Smooth muscle cell of the brain vasculature (primary cell): ENCODE measurements around the gene LRTM1.

Experiments
- DNase-seq: peaks from one replicate; pipeline ENCODE4 v3.0.0-alpha.2; 2012; ENCODE audit warnings: low read depth, low spot score

Gene LRTM1

DNA sequence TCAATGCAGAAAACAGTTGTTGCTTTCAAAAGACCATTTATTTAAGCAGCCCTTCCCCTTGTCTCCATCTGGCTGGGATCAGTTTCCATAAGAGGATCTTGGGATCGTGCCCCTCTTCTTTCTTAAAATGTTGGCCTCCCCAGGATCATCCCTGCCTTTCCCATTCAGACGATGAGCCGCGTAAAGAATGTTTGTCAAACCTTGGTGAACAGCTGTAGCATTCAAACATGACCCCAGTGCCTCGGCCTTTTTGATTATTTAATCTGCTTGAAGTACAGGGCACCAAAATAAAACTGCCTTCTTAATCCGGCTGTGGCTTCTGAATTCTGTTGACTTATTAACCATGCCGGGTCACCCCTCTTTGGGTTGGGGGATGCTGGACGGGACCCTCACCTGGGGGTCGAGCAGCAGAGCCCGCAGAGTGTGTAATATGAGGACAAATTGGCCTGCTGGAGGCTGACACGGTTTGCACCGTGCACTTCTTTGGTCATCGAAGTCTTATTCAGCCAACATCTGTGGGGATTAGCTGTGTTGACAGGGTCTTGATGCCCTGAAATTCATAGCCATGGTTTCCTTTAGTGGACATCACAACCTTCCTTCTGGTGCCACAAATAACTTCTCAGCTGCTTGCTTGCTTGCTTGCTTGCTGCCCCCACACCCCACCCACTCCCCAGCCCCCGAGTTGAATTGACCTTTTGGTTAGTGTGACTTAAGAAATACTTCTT lies at the start of gene LRTM1:
Gene LRTM1, minus strand, starts transcription at position 14 of the 725 bp plus-strand sequence. CDS start 148 bp downstream, outside the sequence.
- no peak for DNase-seq

DNA sequence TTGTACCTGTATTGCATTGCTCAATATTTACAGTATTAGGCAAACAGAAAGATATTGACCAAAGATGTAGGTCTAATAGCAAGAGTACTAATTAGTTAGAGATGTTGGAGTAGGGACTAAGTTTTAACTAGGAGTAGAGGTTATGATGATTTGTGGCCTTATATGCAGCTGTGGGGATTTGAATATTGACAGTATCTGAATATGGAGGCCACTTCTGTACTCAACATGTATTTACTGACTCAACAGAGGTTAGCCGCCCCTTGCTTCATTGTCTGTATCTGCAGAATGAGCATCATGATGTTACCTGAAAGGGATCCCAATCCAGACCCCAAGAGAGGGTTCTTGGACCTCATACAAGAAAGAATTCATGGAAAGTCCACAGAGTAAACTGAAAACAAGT lies 49.6 kb upstream of the LRTM1 start:
- DNase-seq, result no peak

GRCh38 chr3:54970895-54971294 lies 43.0 kb upstream of the LRTM1 start:
- DNase-seq, result no peak

DNA sequence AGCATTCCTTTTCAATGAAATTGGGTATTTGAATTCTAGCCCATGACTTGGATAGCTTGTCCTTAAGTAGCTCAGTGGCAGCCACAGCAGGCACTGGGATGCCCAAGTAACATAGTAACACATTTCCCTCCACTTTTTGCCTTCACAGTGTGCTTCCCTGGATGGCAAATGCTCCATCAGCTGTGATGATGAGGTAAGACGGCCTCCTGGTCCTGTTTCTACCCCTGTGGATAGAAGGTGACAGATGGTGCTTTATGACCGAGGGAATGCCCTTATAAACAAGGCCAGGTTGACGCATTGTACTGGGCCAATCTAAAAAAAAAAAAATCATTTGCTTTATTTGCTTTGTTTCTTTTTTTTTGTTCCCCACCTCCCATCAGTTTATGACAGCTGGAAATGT lies 41.8 kb upstream of the LRTM1 start:
- no peak for DNase-seq

DNA sequence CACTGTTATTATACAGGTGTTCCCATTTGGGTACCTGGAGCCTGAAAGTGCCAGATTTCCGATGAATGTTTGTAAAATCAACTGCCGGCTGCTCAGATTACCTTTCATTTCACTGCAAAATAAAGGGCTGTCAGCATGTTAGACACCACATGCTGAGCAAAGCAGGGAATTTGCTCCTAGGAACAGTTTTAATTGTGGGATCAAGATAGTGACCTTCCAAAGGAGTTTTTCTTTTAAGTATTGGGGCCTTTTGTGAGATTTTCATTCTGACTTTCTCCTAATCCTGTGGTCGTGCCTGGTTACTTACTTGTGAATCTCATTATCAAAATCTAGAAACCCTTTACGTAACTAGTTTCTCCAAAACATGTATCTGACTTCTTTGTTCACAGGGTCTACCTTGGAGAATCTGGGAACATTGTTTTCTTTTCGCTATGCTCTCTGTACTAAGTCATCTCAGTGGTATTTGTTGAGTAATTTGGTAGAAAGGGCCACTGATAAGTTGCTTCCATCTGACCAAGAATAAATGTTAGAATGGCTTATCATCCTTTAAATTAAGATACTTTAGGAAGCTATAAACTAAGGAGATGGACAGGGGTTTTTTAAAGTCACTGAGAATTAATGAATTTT lies 40.8 kb upstream of the LRTM1 start:
- DNase-seq, result no peak

- DNase-seq, result no peak
Observed at GRCh38 chr3:54967731-54968161, 39.9 kb upstream of the LRTM1 start.

- DNase-seq, result no peak
Observed at GRCh38 chr3:54966979-54967378, 39.1 kb upstream of the LRTM1 start.

- no peak for DNase-seq
Observed at GRCh38 chr3:54965746-54966145, 37.9 kb upstream of the LRTM1 start.

- no peak for DNase-seq
Observed at GRCh38 chr3:54964081-54964480, 36.2 kb upstream of the LRTM1 start.

DNA sequence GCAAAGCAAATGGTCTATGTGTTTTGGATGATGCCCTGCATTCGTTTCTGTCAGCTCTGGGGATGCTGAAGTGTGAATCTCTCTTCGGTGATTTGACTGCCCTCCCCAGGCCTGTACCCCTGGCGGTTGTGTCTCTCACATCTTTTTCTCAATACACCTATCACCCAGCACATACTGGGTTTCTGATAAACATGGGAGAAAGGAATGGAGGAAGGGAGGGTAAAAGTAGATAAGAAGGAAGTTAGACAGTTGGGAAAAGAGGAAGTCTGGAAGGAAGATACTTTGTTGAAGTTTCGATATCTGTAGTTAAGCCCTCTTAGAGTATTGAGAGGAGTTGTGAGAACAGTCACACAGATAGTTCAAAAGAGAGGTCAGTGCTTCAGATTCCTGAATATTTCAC lies 35.8 kb upstream of the LRTM1 start:
- no peak for DNase-seq

DNA sequence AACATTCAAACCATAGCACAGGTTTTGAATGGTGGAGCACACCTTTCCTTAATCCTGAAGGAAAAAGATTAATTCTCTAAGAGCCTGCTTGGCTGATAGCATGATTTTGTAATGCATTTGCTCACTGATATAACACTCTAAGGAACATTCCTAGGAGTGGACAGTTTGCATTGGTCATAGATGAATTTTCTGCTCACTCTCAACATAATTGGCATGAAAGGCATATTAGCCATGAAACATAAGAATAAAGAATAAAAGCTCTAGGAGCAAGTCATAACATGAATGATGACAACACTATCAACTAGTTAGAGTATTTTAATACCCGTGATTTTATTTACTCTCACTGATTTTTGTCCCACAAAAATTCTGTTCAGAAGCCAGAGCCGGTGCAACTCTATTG lies 34.3 kb upstream of the LRTM1 start:
- DNase-seq, result no peak

GRCh38 chr3:54960701-54961100 lies 32.8 kb upstream of the LRTM1 start:
- DNase-seq, result no peak

DNA sequence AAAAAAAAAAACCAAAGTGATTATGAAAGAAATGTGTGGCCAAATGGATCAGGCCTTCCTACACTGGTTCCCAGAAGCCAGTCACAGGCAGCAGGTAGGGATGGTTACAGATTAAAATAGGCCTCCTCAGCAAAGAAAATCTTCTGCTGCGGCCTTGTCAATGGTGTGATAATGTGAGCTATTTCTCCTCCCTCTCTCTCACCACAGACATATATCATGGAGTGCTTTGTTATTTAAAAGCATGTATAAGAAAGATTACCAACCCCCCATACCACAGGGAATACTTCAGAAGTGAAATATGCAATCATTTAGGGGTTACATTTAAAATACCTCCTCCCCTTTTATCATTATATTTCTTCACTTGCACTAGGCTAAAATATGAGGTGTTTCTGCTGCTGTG lies 32.2 kb upstream of the LRTM1 start:
- no peak for DNase-seq

DNA sequence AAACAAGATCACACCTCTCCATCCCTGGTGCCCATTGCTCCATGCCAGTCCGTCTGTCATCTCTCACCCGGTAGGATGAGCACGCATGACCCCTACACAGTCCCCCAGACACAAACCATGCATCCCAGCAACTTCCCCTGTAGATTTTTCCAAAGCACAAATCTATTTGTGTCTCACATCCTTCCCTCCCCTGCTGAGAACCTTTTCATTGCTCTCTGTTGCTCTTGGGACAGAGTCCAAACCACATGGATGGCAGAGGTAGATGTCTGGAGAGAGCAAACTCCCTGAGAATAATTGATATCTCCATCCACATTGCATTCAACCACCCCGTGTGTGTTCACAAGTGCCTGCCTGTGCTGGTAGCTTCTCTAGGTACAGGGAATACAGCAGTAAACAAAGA lies 29.9 kb upstream of the LRTM1 start:
- no peak for DNase-seq

- no peak for DNase-seq
Observed at GRCh38 chr3:54955941-54956340, 28.1 kb upstream of the LRTM1 start.

GRCh38 chr3:54955496-54955895 lies 27.6 kb upstream of the LRTM1 start:
- DNase-seq, result no peak

DNA sequence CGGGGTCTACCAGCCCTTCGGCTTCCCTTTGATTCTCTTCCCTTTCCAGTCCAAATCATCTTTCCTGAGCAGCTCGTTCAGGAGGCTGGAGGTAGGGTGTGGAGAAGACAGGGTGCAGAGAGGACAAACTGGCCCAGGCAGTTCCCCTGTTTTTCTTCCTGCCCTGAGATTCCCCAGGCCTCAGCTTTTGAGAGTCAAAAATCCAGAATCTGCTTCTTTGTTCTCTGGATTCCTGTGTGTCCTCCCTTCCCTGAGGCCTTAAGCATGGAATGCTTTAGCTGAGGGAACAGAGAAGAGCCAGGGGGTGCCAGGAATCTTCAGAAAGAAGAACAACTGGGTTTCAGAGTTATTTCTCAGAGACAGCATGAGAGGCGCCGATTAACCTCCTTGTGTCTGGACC lies 26.7 kb upstream of the LRTM1 start:
- DNase-seq, result no peak

GRCh38 chr3:54954022-54954421 lies 26.2 kb upstream of the LRTM1 start:
- DNase-seq, result no peak

DNA sequence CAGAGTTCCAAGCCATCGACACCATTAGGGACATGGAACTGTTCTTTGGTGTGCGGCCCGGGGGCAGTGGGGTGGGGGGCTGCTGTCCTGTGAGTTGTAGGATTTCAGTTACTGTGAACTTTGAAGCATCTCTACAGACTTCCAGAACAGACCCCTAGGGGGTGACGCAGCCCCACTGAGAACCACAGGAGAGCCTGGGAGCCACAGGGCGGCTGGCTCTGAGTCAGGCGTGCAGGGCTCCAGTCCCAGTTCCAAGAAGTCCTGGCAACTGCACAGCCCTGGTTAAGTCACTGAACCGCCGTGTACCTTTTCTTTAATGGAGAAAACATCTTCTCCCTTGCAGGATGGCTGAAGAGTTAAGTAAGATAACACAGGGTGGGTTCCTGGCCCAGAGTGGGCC lies 23.5 kb upstream of the LRTM1 start:
- peak; percentile 69 for DNase-seq

GRCh38 chr3:54950391-54951003 lies 22.6 kb upstream of the LRTM1 start:
- DNase-seq, result no peak

- DNase-seq, result no peak
Observed at GRCh38 chr3:54949491-54950044, 21.7 kb upstream of the LRTM1 start.

- DNase-seq, result no peak
Observed at GRCh38 chr3:54941690-54942362, 14.0 kb upstream of the LRTM1 start.
